K562 (cell line): ENCODE data around the gene SCGB1A1. TPM values are rescaled to one million over a fixed set of nuclear protein-coding genes. Genes with fewer than 3 reads are reported as not detected.
A peak's percentile ranks its signal among the peaks of the same experiment; 100 is the strongest.

Source experiments
- ATAC-seq: fragments of 200-7000 bp; cut with Tn5 transposase; 3 replicates; pipeline ENCODE4 v1.9.1; 2020; ENCODE audit warnings: moderate library complexity
- BruUV-seq: library from RNA; stranded (reverse); fragments of 400-500 nt; replicated peaks from 2 replicates; lab custom pipeline; 2021; lab: Mats Ljungman, UMichigan
- CTCF ChIA-PET: fragments of 300-600 bp; formaldehyde crosslinking; extraction: SDS; loops from one replicate; lab custom pipeline; 2021; ENCODE audit warnings: low intra/inter-chr PET ratio; lab: Yijun Ruan, JAX
- POLR2A ChIA-PET: fragments of 300-600, 350-650 bp; sonication (Branson Sonifier 250); formaldehyde crosslinking; extraction: SDS; loops from one replicate; lab custom pipeline; 2021; ENCODE audit warnings: antibody characterized with exemption, inconsistent platforms; lab: Yijun Ruan, JAX
- DNase-seq, 4 experiments: peaks; one replicate each; pipeline versions ENCODE4 v3.0.0 to v3.0.0-alpha.2; 2011 to 2018; ENCODE audit warnings: low spot score in 3 of 4, mixed read lengths in 3 of 4; ENCODE audit errors: extremely low read depth in 1 of 4
- FAIRE-seq: peaks from 2 replicates; lab custom pipeline; 2011; peaks lifted over from hg19 to GRCh38; lab: Jason Lieb, UNC
- H2AFZ ChIP-seq: 2 replicates; pipeline ENCODE4 v1.6.0; 2011; ENCODE audit warnings: low read depth, low read length, control low read depth, inconsistent platforms
- H3K27ac ChIP-seq: fragments of 200-600 bp; 3 replicates; pipeline ENCODE4 v1.8.0; 2011; ENCODE audit warnings: low read depth, mild to moderate bottlenecking, control low read depth, inconsistent platforms, low read length, moderate library complexity, mixed read lengths; ENCODE audit errors: extremely low read depth
- H3K27me3 ChIP-seq, 2 experiments: fragments of 300-600 bp in 1 of 2; 2 replicates in 1 of 2; 3 replicates in 1 of 2; pipeline versions ENCODE4 v1.6.0 to v1.8.0; 2011; ENCODE audit warnings: inconsistent platforms in 2 of 2, low read length in 2 of 2, mild to moderate bottlenecking in 1 of 2, mixed read lengths in 1 of 2, moderate library complexity in 1 of 2; ENCODE audit not compliant: control insufficient read depth in 2 of 2, insufficient read depth in 2 of 2
- H3K36me3 ChIP-seq: fragments of 300-600 bp; 3 replicates; pipeline ENCODE4 v1.8.0; 2011; ENCODE audit warnings: mild to moderate bottlenecking, low read length, inconsistent platforms; ENCODE audit not compliant: control insufficient read depth, insufficient read depth
- H3K4me1 ChIP-seq, 2 experiments: fragments of 200-600 bp in 1 of 2; replicated peaks in 1 of 2; 2 replicates in 1 of 2; 3 replicates in 1 of 2; pipeline versions ENCODE4 v1.5.1 to v1.8.0; 2011; ENCODE audit warnings: inconsistent platforms in 2 of 2, low read length in 2 of 2, mild to moderate bottlenecking in 1 of 2, mixed read lengths in 1 of 2, moderate library complexity in 1 of 2; ENCODE audit not compliant: control insufficient read depth in 2 of 2, insufficient read depth in 2 of 2
- H3K4me2 ChIP-seq: 2 replicates; pipeline ENCODE4 v1.6.1; 2011; ENCODE audit warnings: low read length, control low read depth, inconsistent platforms, mixed read lengths; ENCODE audit not compliant: insufficient read depth
- H3K4me3 ChIP-seq: fragments of 200-600 bp; sonication (generic), shearing (Covaris generic); 2 replicates; pipeline ENCODE4 v1.5.1; 2016; ENCODE audit warnings: control low read depth, inconsistent platforms
- H3K79me2 ChIP-seq: fragments of 200-600 bp; 3 replicates; pipeline ENCODE4 v1.8.0; 2011; ENCODE audit warnings: low read length, inconsistent platforms; ENCODE audit not compliant: control insufficient read depth, insufficient read depth
- H3K9ac ChIP-seq, 2 experiments: 2 replicates each; pipeline versions ENCODE4 v1.6.0 to v1.6.1; 2011; ENCODE audit warnings: low read depth in 2 of 2, low read length in 2 of 2, control low read depth in 1 of 2, inconsistent platforms in 1 of 2, mild to moderate bottlenecking in 1 of 2, mixed read lengths in 1 of 2; ENCODE audit not compliant: insufficient read depth in 1 of 2
- H3K9me1 ChIP-seq: one replicate; pipeline ENCODE4 v1.6.0; 2011; ENCODE audit warnings: inconsistent platforms, mild to moderate bottlenecking, low read length, moderate library complexity; ENCODE audit not compliant: control insufficient read depth, insufficient read depth
- H3K9me3 ChIP-seq: replicated peaks from 2 replicates; pipeline ENCODE4 v1.5.1; 2011; ENCODE audit warnings: low read depth, low read length, inconsistent platforms; ENCODE audit not compliant: control insufficient read depth, insufficient read depth
- H4K20me1 ChIP-seq: replicated peaks from 2 replicates; pipeline ENCODE4 v1.6.1; 2011; ENCODE audit warnings: low read length, inconsistent platforms, mixed read lengths; ENCODE audit not compliant: control insufficient read depth, insufficient read depth
- ADNP ChIP-seq: fragments of 200-800 bp; sonication (Bioruptor generic); IDR thresholded peaks from 2 replicates; pipeline ENCODE4 v1.6.1; 2016; ENCODE audit warnings: missing genetic modification characterization, missing compliant biosample characterization
- BMI1 ChIP-seq: fragments of 150-350 bp; IDR thresholded peaks from 2 replicates; pipeline ENCODE4 v1.6.1; 2014; ENCODE audit warnings: low read length
- CREBBP ChIP-seq: IDR thresholded peaks from one replicate; pipeline ENCODE4 v1.6.1; 2012; ENCODE audit warnings: low read depth, mild to moderate bottlenecking, control low read depth, inconsistent platforms, low read length
- NRF1 ChIP-seq, 2 experiments: fragments of 450-650 bp; IDR thresholded peaks in 1 of 2; conservative IDR thresholded peaks in 1 of 2; 2 replicates each; pipeline ENCODE4 v1.6.1; 2014; ENCODE audit warnings: mild to moderate bottlenecking in 2 of 2
- SAFB ChIP-seq: fragments of 200-400 bp; formaldehyde crosslinking; IDR thresholded peaks from 2 replicates; pipeline ENCODE4 v1.6.1; 2017; ENCODE audit warnings: low read depth, low read length, borderline replicate concordance
- SRSF3 ChIP-seq: fragments of 200-400 bp; formaldehyde crosslinking; IDR thresholded peaks from 2 replicates; pipeline ENCODE4 v1.6.1; 2016; ENCODE audit warnings: mild to moderate bottlenecking, low read length, moderate library complexity; ENCODE audit not compliant: insufficient read depth
- TFE3 ChIP-seq: fragments of 450-650 bp; formaldehyde crosslinking; IDR thresholded peaks from 2 replicates; pipeline ENCODE4 v1.4.0; 2020; ENCODE audit warnings: mild to moderate bottlenecking, mixed read lengths
- ZBTB33 ChIP-seq: sonication (generic); formaldehyde crosslinking; IDR thresholded peaks from 2 replicates; pipeline ENCODE4 v1.8.1; 2023; ENCODE audit warnings: mild to moderate bottlenecking, missing genetic modification reagents
- ZNF318 ChIP-seq, 2 experiments: fragments of 450-650 bp; IDR thresholded peaks; 2 replicates each; pipeline ENCODE4 v1.6.1; 2016; ENCODE audit warnings: mild to moderate bottlenecking in 2 of 2, borderline replicate concordance in 1 of 2, low read depth in 1 of 2, moderate library complexity in 1 of 2
- ZZZ3 ChIP-seq: fragments of 450-650 bp; IDR thresholded peaks from 2 replicates; pipeline ENCODE4 v1.6.1; 2016; ENCODE audit warnings: antibody characterized with exemption, mild to moderate bottlenecking, moderate library complexity
- WGBS: fragments of 100-300 bp; shearing (Covaris generic); methylation state at CpG from one replicate; pipeline ENCODE4 v1.1.6; 2016; ENCODE audit warnings: low coverage, mixed read lengths; ENCODE audit not compliant: insufficient coverage; ENCODE audit errors: missing lambda C conversion rate; 5-methylcytosine and 5-hydroxymethylcytosine counted together
- in situ Hi-C: fragments of 300-500 bp; cut with MboI; formaldehyde crosslinking; loops from 4 replicates; pipeline ENCODE4 v1.15.0; 2018; ENCODE audit warnings: inconsistent platforms, mixed read lengths
- intact Hi-C: fragments of 100-400 bp; cut with micrococcal nuclease; formaldehyde crosslinking; loops from 2 replicates; pipeline ENCODE4 v1.14.2; 2022
- polyA plus RNA-seq, 8 experiments: library from polyadenylated mRNA; depleted of rRNA in 4 of 8; stranded (reverse) in 5 of 8; unstranded in 3 of 8; fragments of >200 nt; fragmentation: Nextera tagmentation in 2 of 8; fragmentation: Illumina TruSeq in 1 of 8; extraction: Ambion mirVana in 2 of 8; extraction: Trizol in 1 of 8; gene quantifications; 2 replicates each; pipeline versions ENCODE4 v1.2.1 to v1.2.3, GENCODE V29; 2011 to 2014; ENCODE audit warnings: inconsistent platforms in 1 of 8, missing spikeins in 1 of 8
- total RNA-seq, 7 experiments: library from RNA; depleted of rRNA in 6 of 7; stranded (reverse); fragments of >200 nt in 6 of 7; fragmentation: Illumina TruSeq in 2 of 7; extraction: Trizol in 2 of 7; gene quantifications; 2 replicates each; pipeline versions ENCODE4 v1.2.1 to v1.2.3, GENCODE V29; 2011 to 2021; ENCODE audit warnings: low replicate concordance in 1 of 7

Gene SCGB1A1
- total and polyA plus RNA-seq, 9 of the 15 experiments (the other 6 are each of a cell fraction or from before 2014, with no cell fraction given): 0.55 TPM; not detected in 8

- ChIA-PET CTCF (interaction anchor here (0.6 kb wide), 1 partner anchor 36 kb away, joined by 7 read pairs; no protein-coding TSS in a partner anchor), POLR2A (no interaction called here)
- H3K9ac ChIP-seq: peak overlapping the region in 1 of 2 experiments; percentile 31; a peak in 1 of 4 replicates
- H3K9me1 ChIP-seq: no peaks in the 10 kb centered on the region
- BruUV-seq: no TSS peak
- DNase-seq (no peak), ATAC-seq (no peak), FAIRE-seq (no peak)
- H3K4me3 ChIP-seq: no peak overlapping the region
- intact Hi-C loops: no loop called here
- in situ Hi-C loops: loop anchor here (25.0 kb wide), 2 partner anchors 473 to 623 kb away; partner anchors contain the start of gene SLC22A8
- no peaks in the 10 kb centered on the region for H4K20me1 ChIP-seq
- H3K79me2 ChIP-seq: no peaks in the 10 kb centered on the region
- no peaks in the 10 kb centered on the region for H3K36me3 ChIP-seq
- no peak overlapping the region for H2AFZ ChIP-seq
- no peaks in the 10 kb centered on the region for H3K27me3 ChIP-seq
- no peak overlapping the region for H3K27ac ChIP-seq
- peaks cover 11 to 15% of the 10 kb centered on the region in 2 experiments; a peak in 4 of 5 replicates for H3K4me1 ChIP-seq
- no peak overlapping the region for H3K4me2 ChIP-seq
- WGBS: 70% methylated on average over 9 of the region's 11 CpGs
- H3K9me3 ChIP-seq: no peaks in the 10 kb centered on the region
- TF ChIP-seq ZBTB33 (CRISPR knock-in tag): no peak
- no peak for TF ChIP-seq ZZZ3
- TF ChIP-seq ADNP: no peak
- no peak for TF ChIP-seq BMI1
- no peak for TF ChIP-seq CREBBP
- no peak for TF ChIP-seq NRF1 (conservative IDR thresholded peaks at IDR 0.05 in 1 of 2, IDR thresholded peaks at IDR 0.05 in 1 of 2)
- TF ChIP-seq SAFB: no peak
- TF ChIP-seq SRSF3: no peak
- no peak for TF ChIP-seq ZNF318 (IDR thresholded peaks at IDR 0.05; ENCODE audit: borderline replicate concordance in 1 of 2, low read depth in 1 of 2)
- no peak for TF ChIP-seq TFE3
Observed at GRCh38 chr11:62388999-62389398, 29.8 kb upstream of the SCGB1A1 start.
